Astrocyte (in vitro differentiated cells and primary cell): ENCODE results near the gene COL5A1.

Source experiments
- CTCF ChIP-seq: IDR thresholded peaks from 2 replicates; pipeline ENCODE4 v1.5.1; 2011; ENCODE audit warnings: low read depth, mild to moderate bottlenecking, inconsistent platforms, low read length, moderate library complexity; ENCODE audit not compliant: insufficient read depth
- EZH2 ChIP-seq: IDR thresholded peaks from 2 replicates; pipeline ENCODE4 v1.6.1; 2012; ENCODE audit warnings: mild to moderate bottlenecking, low read length, inconsistent platforms; ENCODE audit not compliant: insufficient read depth

- TF ChIP-seq CTCF (no peak), EZH2 (no peak)
These were observed 238.3 kb downstream of the COL5A1 start for GRCh38 chr9:134879664-134880483.
